ENCODE data around the gene MARF1. TPM values are rescaled to one million over a fixed set of nuclear protein-coding genes. Genes with fewer than 3 reads are reported as not detected.
"Not testable (repeated sequence)": the region's sequence is repeated elsewhere in the genome, so short reads cannot be mapped to it uniquely, and the experiment has no call there.

Gene MARF1
- total and polyA plus RNA-seq, 9 of the 15 experiments (the other 6 are each of a cell fraction or from before 2014, with no cell fraction given): 4.7 to 33.2 (median 11.7) TPM

DNA sequence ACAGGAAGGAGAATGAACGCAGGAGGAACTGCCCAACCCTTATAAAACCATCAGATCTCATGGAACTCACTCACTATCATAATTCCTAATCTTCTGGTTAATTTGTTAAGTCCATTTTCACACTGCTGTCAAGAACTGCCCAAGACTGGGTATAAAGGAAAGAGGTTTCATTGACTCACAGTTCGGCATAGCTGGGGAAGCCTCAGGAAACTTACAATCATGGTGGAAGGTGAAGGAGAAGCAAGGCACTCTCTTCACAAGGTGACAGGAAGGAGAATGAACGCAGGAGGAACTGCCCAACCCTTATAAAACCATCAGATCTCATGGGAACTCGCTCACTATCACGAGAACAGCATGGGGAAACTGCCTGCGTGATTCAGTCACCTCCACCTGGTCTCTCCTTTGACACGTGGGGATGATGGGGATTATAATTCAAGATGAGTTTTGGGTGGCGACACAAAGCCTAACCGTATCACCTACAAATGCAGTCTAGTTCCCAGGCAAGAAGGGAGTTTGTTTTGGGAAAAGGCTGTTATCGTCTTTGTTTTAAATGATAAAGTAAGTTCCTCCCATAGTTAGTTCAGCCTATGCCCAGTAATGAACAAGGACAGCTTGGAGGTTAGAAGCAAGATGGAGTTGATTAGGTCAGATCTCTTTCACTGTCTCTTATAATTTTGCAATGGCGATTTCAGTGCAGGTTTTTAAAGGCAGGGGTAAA, 68.9 kb downstream of the MARF1 start (continued):
- TF ChIP-seq, protein P1, sequence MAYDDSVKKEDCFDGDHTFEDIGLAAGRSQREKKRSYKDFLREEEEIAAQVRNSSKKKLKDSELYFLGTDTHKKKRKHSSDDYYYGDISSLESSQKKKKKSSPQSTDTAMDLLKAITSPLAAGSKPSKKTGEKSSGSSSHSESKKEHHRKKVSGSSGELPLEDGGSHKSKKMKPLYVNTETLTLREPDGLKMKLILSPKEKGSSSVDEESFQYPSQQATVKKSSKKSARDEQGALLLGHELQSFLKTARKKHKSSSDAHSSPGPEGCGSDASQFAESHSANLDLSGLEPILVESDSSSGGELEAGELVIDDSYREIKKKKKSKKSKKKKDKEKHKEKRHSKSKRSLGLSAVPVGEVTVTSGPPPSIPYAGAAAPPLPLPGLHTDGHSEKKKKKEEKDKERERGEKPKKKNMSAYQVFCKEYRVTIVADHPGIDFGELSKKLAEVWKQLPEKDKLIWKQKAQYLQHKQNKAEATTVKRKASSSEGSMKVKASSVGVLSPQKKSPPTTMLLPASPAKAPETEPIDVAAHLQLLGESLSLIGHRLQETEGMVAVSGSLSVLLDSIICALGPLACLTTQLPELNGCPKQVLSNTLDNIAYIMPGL (CRISPR knock-in tag; IDR thresholded peaks at IDR 0.05): 0 out of 2 replicates have a peak, but pooled peaks have one; percentile 34
- peak; percentile 86 for TF ChIP-seq NUFIP1 (IDR thresholded peaks at IDR 0.05; ENCODE audit: partially characterized antibody)
- TF ChIP-seq, protein P2, sequence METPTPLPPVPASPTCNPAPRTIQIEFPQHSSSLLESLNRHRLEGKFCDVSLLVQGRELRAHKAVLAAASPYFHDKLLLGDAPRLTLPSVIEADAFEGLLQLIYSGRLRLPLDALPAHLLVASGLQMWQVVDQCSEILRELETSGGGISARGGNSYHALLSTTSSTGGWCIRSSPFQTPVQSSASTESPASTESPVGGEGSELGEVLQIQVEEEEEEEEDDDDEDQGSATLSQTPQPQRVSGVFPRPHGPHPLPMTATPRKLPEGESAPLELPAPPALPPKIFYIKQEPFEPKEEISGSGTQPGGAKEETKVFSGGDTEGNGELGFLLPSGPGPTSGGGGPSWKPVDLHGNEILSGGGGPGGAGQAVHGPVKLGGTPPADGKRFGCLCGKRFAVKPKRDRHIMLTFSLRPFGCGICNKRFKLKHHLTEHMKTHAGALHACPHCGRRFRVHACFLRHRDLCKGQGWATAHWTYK (CRISPR knock-in tag; IDR thresholded peaks at IDR 0.05): peak; percentile 96
- peak; percentile 92 for TF ChIP-seq ZNF668 (CRISPR knock-in tag; IDR thresholded peaks at IDR 0.05)
- TF ChIP-seq, protein P3, sequence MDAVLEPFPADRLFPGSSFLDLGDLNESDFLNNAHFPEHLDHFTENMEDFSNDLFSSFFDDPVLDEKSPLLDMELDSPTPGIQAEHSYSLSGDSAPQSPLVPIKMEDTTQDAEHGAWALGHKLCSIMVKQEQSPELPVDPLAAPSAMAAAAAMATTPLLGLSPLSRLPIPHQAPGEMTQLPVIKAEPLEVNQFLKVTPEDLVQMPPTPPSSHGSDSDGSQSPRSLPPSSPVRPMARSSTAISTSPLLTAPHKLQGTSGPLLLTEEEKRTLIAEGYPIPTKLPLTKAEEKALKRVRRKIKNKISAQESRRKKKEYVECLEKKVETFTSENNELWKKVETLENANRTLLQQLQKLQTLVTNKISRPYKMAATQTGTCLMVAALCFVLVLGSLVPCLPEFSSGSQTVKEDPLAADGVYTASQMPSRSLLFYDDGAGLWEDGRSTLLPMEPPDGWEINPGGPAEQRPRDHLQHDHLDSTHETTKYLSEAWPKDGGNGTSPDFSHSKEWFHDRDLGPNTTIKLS (IDR thresholded peaks at IDR 0.05; ENCODE audit: borderline replicate concordance, low read depth): peak; percentile 69; the same call in 1 of the 2 replicates
- TF ChIP-seq, protein P4, sequence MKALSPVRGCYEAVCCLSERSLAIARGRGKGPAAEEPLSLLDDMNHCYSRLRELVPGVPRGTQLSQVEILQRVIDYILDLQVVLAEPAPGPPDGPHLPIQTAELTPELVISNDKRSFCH (CRISPR knock-in tag; IDR thresholded peaks at IDR 0.05): peak; percentile 69; the same call in 1 of the 2 replicates
- TF ChIP-seq, protein P4 (tag; IDR thresholded peaks at IDR 0.05): not testable (repeated sequence)
- peak; percentile 69 for TF ChIP-seq BRD9 (IDR thresholded peaks at IDR 0.05; ENCODE audit: low read depth, partially characterized antibody)
- TF ChIP-seq ELF1 (tag; IDR thresholded peaks at IDR 0.05): peak; percentile 44; the same call in 1 of the 2 replicates
- peak; percentile 98 for TF ChIP-seq ZNF311 (CRISPR knock-in tag; IDR thresholded peaks at IDR 0.05)
- TF ChIP-seq, protein P5, sequence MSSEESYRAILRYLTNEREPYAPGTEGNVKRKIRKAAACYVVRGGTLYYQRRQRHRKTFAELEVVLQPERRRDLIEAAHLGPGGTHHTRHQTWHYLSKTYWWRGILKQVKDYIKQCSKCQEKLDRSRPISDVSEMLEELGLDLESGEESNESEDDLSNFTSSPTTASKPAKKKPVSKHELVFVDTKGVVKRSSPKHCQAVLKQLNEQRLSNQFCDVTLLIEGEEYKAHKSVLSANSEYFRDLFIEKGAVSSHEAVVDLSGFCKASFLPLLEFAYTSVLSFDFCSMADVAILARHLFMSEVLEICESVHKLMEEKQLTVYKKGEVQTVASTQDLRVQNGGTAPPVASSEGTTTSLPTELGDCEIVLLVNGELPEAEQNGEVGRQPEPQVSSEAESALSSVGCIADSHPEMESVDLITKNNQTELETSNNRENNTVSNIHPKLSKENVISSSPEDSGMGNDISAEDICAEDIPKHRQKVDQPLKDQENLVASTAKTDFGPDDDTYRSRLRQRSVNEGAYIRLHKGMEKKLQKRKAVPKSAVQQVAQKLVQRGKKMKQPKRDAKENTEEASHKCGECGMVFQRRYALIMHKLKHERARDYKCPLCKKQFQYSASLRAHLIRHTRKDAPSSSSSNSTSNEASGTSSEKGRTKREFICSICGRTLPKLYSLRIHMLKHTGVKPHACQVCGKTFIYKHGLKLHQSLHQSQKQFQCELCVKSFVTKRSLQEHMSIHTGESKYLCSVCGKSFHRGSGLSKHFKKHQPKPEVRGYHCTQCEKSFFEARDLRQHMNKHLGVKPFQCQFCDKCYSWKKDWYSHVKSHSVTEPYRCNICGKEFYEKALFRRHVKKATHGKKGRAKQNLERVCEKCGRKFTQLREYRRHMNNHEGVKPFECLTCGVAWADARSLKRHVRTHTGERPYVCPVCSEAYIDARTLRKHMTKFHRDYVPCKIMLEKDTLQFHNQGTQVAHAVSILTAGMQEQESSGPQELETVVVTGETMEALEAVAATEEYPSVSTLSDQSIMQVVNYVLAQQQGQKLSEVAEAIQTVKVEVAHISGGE (CRISPR knock-in tag; IDR thresholded peaks at IDR 0.05): peak in 1 of 3 experiments; percentile 80; a peak in 2 of 6 replicates
- not testable (repeated sequence) for TF ChIP-seq NR2C1 (IDR thresholded peaks at IDR 0.05)
- TF ChIP-seq NR2C1 (tag; IDR thresholded peaks at IDR 0.05): peak; percentile 91
- peak; percentile 59; the same call in 1 of the 2 replicates for TF ChIP-seq GABPB1 (CRISPR knock-in tag; IDR thresholded peaks at IDR 0.05)
- peak; percentile 74; the same call in 1 of the 2 replicates for TF ChIP-seq NFXL1 (CRISPR knock-in tag; IDR thresholded peaks at IDR 0.05)
